CD8-positive, alpha-beta memory T cell (primary cell): ENCODE measurements around the gene STAM. TPM values are rescaled to one million over a fixed set of nuclear protein-coding genes. Genes with fewer than 3 reads are reported as not detected.

Experiments used
- CTCF ChIA-PET: fragments of 350-600 bp; sonication (Branson Sonifier 250); formaldehyde crosslinking; loops from one replicate; lab custom pipeline; 2021; ENCODE audit warnings: antibody characterized with exemption; lab: Charles Lee
- POLR2A ChIA-PET: fragments of 350-600 bp; sonication (Branson Sonifier 250); formaldehyde crosslinking; loops from one replicate; lab custom pipeline; 2021; ENCODE audit warnings: antibody characterized with exemption; lab: Charles Lee
- DNase-seq, 5 donors: peaks; one replicate each; pipeline versions ENCODE4 v3.0.0 to v3.0.0-alpha.2; 2020 to 2022; ENCODE audit warnings: mixed read lengths in 1 of 5
- H3K27ac ChIP-seq: one replicate; pipeline ENCODE4 v1.7.0; 2013; ENCODE audit warnings: low read depth, mild to moderate bottlenecking, low read length, moderate library complexity
- H3K27me3 ChIP-seq: 2 replicates; pipeline ENCODE4 v1.7.0; 2013; ENCODE audit warnings: low read length, mild to moderate bottlenecking; ENCODE audit not compliant: insufficient read depth, poor library complexity, severe bottlenecking
- H3K36me3 ChIP-seq: 2 replicates; pipeline ENCODE4 v1.7.0; 2013; ENCODE audit warnings: mild to moderate bottlenecking, low read length, moderate library complexity; ENCODE audit not compliant: insufficient read depth
- H3K4me1 ChIP-seq: 2 replicates; pipeline ENCODE4 v1.7.0; 2013; ENCODE audit warnings: mild to moderate bottlenecking, low read length, moderate library complexity; ENCODE audit not compliant: insufficient read depth
- H3K4me3 ChIP-seq: 2 replicates; pipeline ENCODE4 v1.7.0; 2013; ENCODE audit warnings: mild to moderate bottlenecking, low read length
- H3K9me3 ChIP-seq: 2 replicates; pipeline ENCODE4 v1.7.0; 2013; ENCODE audit warnings: mild to moderate bottlenecking, low read length
- H3K27ac Mint-ChIP-seq, 8 donors: one replicate each; pipeline ENCODE4 v1.8.0; 2020 to 2021; ENCODE audit warnings: mixed read lengths in 8 of 8, mild to moderate bottlenecking in 6 of 8, inconsistent platforms in 3 of 8, moderate library complexity in 3 of 8
- H3K27me3 Mint-ChIP-seq, 2 donors: one replicate each; pipeline ENCODE4 v1.8.0; 2020 to 2021; ENCODE audit warnings: mixed read lengths in 2 of 2, mild to moderate bottlenecking in 1 of 2, moderate library complexity in 1 of 2
- H3K36me3 Mint-ChIP-seq, 3 donors: one replicate each; pipeline ENCODE4 v1.8.0; 2020 to 2021; ENCODE audit warnings: mixed read lengths in 3 of 3, inconsistent platforms in 1 of 3, mild to moderate bottlenecking in 1 of 3
- H3K4me1 Mint-ChIP-seq, 3 donors: one replicate each; pipeline ENCODE4 v1.8.0; 2020 to 2021; ENCODE audit warnings: mixed read lengths in 3 of 3, inconsistent platforms in 1 of 3, mild to moderate bottlenecking in 1 of 3
- H3K4me3 Mint-ChIP-seq, 7 donors: one replicate each; pipeline ENCODE4 v1.8.0; 2020 to 2021; ENCODE audit warnings: mixed read lengths in 7 of 7, mild to moderate bottlenecking in 6 of 7, moderate library complexity in 4 of 7, inconsistent platforms in 2 of 7
- H3K9me3 Mint-ChIP-seq, 5 donors: one replicate each; pipeline ENCODE4 v1.8.0; 2020 to 2022; ENCODE audit warnings: mixed read lengths in 5 of 5, mild to moderate bottlenecking in 3 of 5, moderate library complexity in 2 of 5, inconsistent platforms in 1 of 5
- polyA plus RNA-seq: library from polyadenylated mRNA; unstranded; fragments of 300-500 nt; fragmentation: Illumina TruSeq; gene quantifications from one replicate; pipeline ENCODE4 v1.2.3, GENCODE V29; 2021
- total RNA-seq, 2 experiments: library from RNA; stranded (reverse); gene quantifications; one replicate each; pipeline ENCODE4 v1.2.3, GENCODE V29; 2021

The STAM gene
- total and polyA plus RNA-seq, 3 experiments from 2014 or later, result 7.8 to 22.3 (median 18.5) TPM

DNA sequence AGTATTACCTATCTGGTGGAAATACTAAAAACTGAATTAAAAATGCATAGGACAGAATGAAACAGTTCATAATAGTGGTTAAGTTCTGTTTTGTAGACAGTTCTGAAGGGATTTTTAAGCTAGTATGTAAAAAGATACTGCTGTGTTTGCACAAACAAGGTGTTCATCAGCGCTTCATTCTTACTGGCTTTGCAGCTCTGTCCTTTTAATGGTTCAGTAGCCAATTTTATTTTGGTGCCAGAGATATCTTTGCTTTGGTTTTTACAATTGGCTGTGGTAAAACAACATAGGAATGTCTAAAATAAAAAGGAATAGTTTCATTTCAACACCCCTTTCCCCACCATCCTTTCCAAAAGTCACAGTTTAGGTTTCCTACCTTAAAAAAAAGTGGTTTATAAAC is 33.0 kb downstream of the STAM start:
- Histone ChIP-seq H3K4me1 (no peaks in the 10 kb centered on the region), H3K27ac (no peak overlapping the region), H3K4me3 (no peak overlapping the region), H3K36me3 (no peaks in the 10 kb centered on the region), H3K9me3 (no peaks in the 10 kb centered on the region), H3K27me3 (no peaks in the 10 kb centered on the region)
- H3K36me3 Mint-ChIP-seq, result peaks cover 4 to 5% (median 4%) of the 10 kb centered on the region in 3 donors
- H3K27ac Mint-ChIP-seq, result no peak overlapping the region
- no peak overlapping the region for H3K4me3 Mint-ChIP-seq
- H3K27me3 Mint-ChIP-seq, result no peaks in the 10 kb centered on the region
- no peak for DNase-seq
- peaks cover 34 to 64% (median 61%) of the 10 kb centered on the region in 3 donors for H3K4me1 Mint-ChIP-seq
- ChIA-PET CTCF (no interaction called here), POLR2A (no interaction called here)
- H3K9me3 Mint-ChIP-seq, result no peaks in the 10 kb centered on the region

- H3K9me3 Mint-ChIP-seq, result no peaks in the 10 kb centered on the region
- H3K27ac Mint-ChIP-seq, result peak overlapping the region in 4 of 8 donors; percentile 12 to 72 (median 38)
- peak overlapping the region in 3 of 7 donors; percentile 9 to 62 (median 40) for H3K4me3 Mint-ChIP-seq
- Histone ChIP-seq H3K9me3 (no peaks in the 10 kb centered on the region), H3K4me1 (no peaks in the 10 kb centered on the region), H3K36me3 (no peaks in the 10 kb centered on the region), H3K4me3 (no peak overlapping the region), H3K27me3 (no peaks in the 10 kb centered on the region), H3K27ac (no peak overlapping the region)
- H3K36me3 Mint-ChIP-seq, result peaks cover 4 to 19% (median 9%) of the 10 kb centered on the region in 3 donors
- POLR2A ChIA-PET, result no interaction called here
- no peaks in the 10 kb centered on the region for H3K27me3 Mint-ChIP-seq
- H3K4me1 Mint-ChIP-seq, result peaks cover 50 to 70% (median 67%) of the 10 kb centered on the region in 3 donors
- DNase-seq, result no peak
- CTCF ChIA-PET, result no interaction called here
Observed at GRCh38 chr10:17682236-17682946, 38.4 kb downstream of the STAM start.

- no peaks in the 10 kb centered on the region for H3K36me3 ChIP-seq
- no peaks in the 10 kb centered on the region for H3K27me3 ChIP-seq
- ChIA-PET CTCF (no interaction called here), POLR2A (no interaction called here)
- peaks cover 47 to 70% (median 64%) of the 10 kb centered on the region in 3 donors for H3K4me1 Mint-ChIP-seq
- no peaks in the 10 kb centered on the region for H3K9me3 Mint-ChIP-seq
- H3K4me3 Mint-ChIP-seq, result peak overlapping the region in 5 of 7 donors; percentile 12 to 62 (median 32)
- H3K27ac Mint-ChIP-seq, result peak overlapping the region in 3 of 8 donors; percentile 30 to 75 (median 47)
- H3K4me1 ChIP-seq, result no peaks in the 10 kb centered on the region
- no peak for DNase-seq
- no peak overlapping the region for H3K27ac ChIP-seq
- no peak overlapping the region for H3K4me3 ChIP-seq
- no peaks in the 10 kb centered on the region for H3K27me3 Mint-ChIP-seq
- peaks cover 4 to 27% (median 9%) of the 10 kb centered on the region in 3 donors for H3K36me3 Mint-ChIP-seq
- H3K9me3 ChIP-seq, result no peaks in the 10 kb centered on the region
Observed at GRCh38 chr10:17683541-17683940, 39.6 kb downstream of the STAM start.

GRCh38 chr10:17684537-17684936 is 40.6 kb downstream of the STAM start:
- ChIA-PET CTCF (no interaction called here), POLR2A (no interaction called here)
- peak overlapping the region in 3 of 7 donors; percentile 15 to 59 (median 40) for H3K4me3 Mint-ChIP-seq
- peaks cover 41 to 61% (median 56%) of the 10 kb centered on the region in 3 donors for H3K4me1 Mint-ChIP-seq
- no peak for DNase-seq
- no peaks in the 10 kb centered on the region for H3K4me1 ChIP-seq
- H3K36me3 ChIP-seq, result no peaks in the 10 kb centered on the region
- H3K27ac ChIP-seq, result no peak overlapping the region
- H3K36me3 Mint-ChIP-seq, result peaks cover 4 to 32% (median 9%) of the 10 kb centered on the region in 3 donors
- peak overlapping the region in 2 of 8 donors; percentile 57 to 75 for H3K27ac Mint-ChIP-seq
- H3K9me3 ChIP-seq, result no peaks in the 10 kb centered on the region
- H3K4me3 ChIP-seq, result no peak overlapping the region
- no peaks in the 10 kb centered on the region for H3K27me3 Mint-ChIP-seq
- no peaks in the 10 kb centered on the region for H3K9me3 Mint-ChIP-seq
- H3K27me3 ChIP-seq, result no peaks in the 10 kb centered on the region

DNA sequence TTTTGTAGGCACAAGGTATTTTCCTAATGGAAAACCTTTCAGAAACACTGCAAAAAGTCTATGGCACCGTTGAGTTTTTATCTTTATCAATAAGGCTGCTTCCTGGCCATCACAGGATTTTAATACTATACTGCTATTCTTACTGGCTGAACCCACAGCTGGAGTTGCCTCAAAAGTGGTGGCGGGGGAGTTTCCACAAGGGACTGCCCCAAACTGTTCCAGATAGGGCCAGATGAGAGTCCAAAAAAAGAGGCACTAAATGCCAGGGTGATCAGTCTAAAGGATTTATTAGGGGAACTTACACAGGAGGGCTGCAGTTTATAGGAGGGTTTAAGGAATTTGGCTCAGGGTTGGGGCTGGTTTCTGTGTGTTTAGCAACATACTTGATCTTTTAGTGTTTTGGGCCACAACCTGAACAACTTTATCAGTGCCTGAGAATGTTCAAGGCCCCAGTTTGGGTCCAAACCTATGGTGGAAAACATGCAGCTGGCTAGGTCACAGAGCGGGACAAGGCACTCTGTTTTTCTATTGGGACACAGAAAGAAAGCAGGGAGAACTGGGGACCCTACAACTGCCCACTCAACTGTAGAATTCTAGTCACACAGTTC is 41.4 kb downstream of the STAM start:
- Mint-ChIP-seq H3K4me3 (no peak overlapping the region), H3K4me1 (peaks cover 37 to 53% (median 48%) of the 10 kb centered on the region in 3 donors), H3K27ac (peak overlapping the region in 5 of 8 donors; percentile 37 to 84 (median 52)), H3K36me3 (peaks cover 4 to 39% (median 6%) of the 10 kb centered on the region in 3 donors), H3K27me3 (no peaks in the 10 kb centered on the region), H3K9me3 (no peaks in the 10 kb centered on the region)
- DNase-seq, result no peak
- ChIA-PET CTCF (no interaction called here), POLR2A (no interaction called here)
- H3K4me3 ChIP-seq, result no peak overlapping the region
- no peaks in the 10 kb centered on the region for H3K9me3 ChIP-seq
- H3K27ac ChIP-seq, result no peak overlapping the region
- no peaks in the 10 kb centered on the region for H3K36me3 ChIP-seq
- H3K27me3 ChIP-seq, result no peaks in the 10 kb centered on the region
- H3K4me1 ChIP-seq, result no peaks in the 10 kb centered on the region

DNA sequence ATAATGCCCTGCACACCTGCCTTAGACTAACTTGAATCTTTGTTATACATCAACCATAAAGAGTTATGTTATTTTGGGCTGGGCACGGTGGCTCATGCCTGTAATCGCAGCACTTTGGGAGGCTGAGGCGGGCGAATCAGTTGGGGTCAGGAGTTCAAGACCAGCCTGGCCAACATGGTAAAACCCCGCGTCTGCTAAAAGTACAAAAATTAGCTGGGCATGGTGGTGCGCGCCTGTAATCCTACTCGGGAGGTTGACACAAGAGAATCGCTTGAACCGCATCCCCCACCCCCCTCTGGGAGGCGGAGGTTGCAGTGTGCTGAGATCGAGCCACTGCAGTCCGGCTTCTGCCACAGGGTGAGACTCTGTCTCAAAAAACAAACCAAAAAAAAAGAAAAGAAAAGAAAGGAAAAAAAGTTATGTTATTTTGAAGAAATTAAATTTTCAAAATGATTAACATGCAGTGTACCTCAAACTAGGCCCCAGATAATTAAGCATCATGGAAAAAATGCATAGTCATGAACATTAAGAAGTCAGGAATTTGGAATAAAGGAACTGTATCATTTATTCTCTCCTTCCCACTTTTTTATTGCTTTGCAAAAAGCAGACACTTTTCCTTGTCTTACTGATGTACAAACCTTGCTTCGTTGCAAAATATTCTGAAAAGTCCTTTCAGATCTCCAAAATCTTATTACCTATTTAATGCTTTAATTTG is 43.3 kb downstream of the STAM start:
- Mint-ChIP-seq H3K4me1 (peaks cover 27 to 35% (median 31%) of the 10 kb centered on the region in 3 donors), H3K9me3 (no peaks in the 10 kb centered on the region), H3K4me3 (no peak overlapping the region), H3K36me3 (peaks cover 4 to 47% (median 9%) of the 10 kb centered on the region in 3 donors), H3K27me3 (no peaks in the 10 kb centered on the region), H3K27ac (no peak overlapping the region)
- no peak overlapping the region for H3K27ac ChIP-seq
- H3K4me3 ChIP-seq, result no peak overlapping the region
- H3K36me3 ChIP-seq, result no peaks in the 10 kb centered on the region
- ChIA-PET POLR2A (no interaction called here), CTCF (interaction anchor here (1.2 kb wide), 1 partner anchor 40 kb away, joined by 3 read pairs; no protein-coding TSS in a partner anchor)
- H3K27me3 ChIP-seq, result no peaks in the 10 kb centered on the region
- H3K4me1 ChIP-seq, result no peaks in the 10 kb centered on the region
- no peak for DNase-seq
- no peaks in the 10 kb centered on the region for H3K9me3 ChIP-seq

GRCh38 chr10:17689137-17689536 is 45.2 kb downstream of the STAM start:
- ChIA-PET CTCF (no interaction called here), POLR2A (no interaction called here)
- no peak overlapping the region for H3K27ac Mint-ChIP-seq
- no peaks in the 10 kb centered on the region for H3K36me3 ChIP-seq
- H3K27ac ChIP-seq, result no peak overlapping the region
- no peak for DNase-seq
- H3K27me3 ChIP-seq, result no peaks in the 10 kb centered on the region
- no peaks in the 10 kb centered on the region for H3K9me3 ChIP-seq
- no peaks in the 10 kb centered on the region for H3K27me3 Mint-ChIP-seq
- H3K36me3 Mint-ChIP-seq, result peaks cover 8 to 60% (median 16%) of the 10 kb centered on the region in 3 donors
- H3K4me1 ChIP-seq, result no peaks in the 10 kb centered on the region
- no peaks in the 10 kb centered on the region for H3K9me3 Mint-ChIP-seq
- H3K4me3 ChIP-seq, result no peak overlapping the region
- peaks cover 10 to 23% (median 13%) of the 10 kb centered on the region in 3 donors for H3K4me1 Mint-ChIP-seq
- no peak overlapping the region for H3K4me3 Mint-ChIP-seq

DNA sequence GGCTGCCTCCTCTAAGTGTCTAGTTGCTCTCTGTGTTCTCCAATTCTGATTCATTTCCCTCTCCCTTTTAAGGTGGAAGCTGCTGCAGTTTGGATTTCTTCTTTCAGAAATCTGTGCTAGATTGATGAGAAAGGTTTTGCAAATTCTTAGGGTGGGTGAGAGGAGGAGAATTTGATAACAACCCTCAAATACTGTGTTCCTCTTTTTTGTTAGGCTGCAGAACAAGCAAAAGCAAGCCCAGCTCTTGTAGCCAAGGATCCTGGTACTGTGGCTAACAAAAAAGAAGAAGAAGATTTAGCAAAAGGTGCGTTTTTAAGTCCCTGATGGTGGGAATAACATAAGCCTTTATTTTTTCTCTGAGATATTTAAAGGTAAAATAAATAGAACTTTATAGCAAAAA is 49.1 kb downstream of the STAM start:
- H3K4me1 Mint-ChIP-seq, result peaks cover 0 to 9% (median 0%) of the 10 kb centered on the region in 3 donors
- H3K9me3 Mint-ChIP-seq, result no peaks in the 10 kb centered on the region
- H3K27ac Mint-ChIP-seq, result no peak overlapping the region
- POLR2A ChIA-PET, result no interaction called here
- Histone ChIP-seq H3K36me3 (peaks cover 5% of the 10 kb centered on the region), H3K27ac (no peak overlapping the region), H3K4me3 (no peak overlapping the region), H3K9me3 (no peaks in the 10 kb centered on the region), H3K4me1 (no peaks in the 10 kb centered on the region), H3K27me3 (no peaks in the 10 kb centered on the region)
- CTCF ChIA-PET, result no interaction called here
- H3K27me3 Mint-ChIP-seq, result no peaks in the 10 kb centered on the region
- H3K4me3 Mint-ChIP-seq, result no peak overlapping the region
- no peak for DNase-seq
- H3K36me3 Mint-ChIP-seq, result peaks cover 4 to 69% (median 24%) of the 10 kb centered on the region in 3 donors
